Panc1 (cell line): ENCODE results near the gene SLC30A3.

Experiments
- POLR2AphosphoS5 ChIP-seq: IDR thresholded peaks from 2 replicates; pipeline ENCODE4 v1.6.1; 2012; ENCODE audit warnings: mild to moderate bottlenecking, low read depth, low read length, moderate library complexity
- SIN3A ChIP-seq: IDR thresholded peaks from 2 replicates; pipeline ENCODE4 v1.6.1; 2012; ENCODE audit warnings: low read depth, mild to moderate bottlenecking, low read length, moderate library complexity, borderline replicate concordance; ENCODE audit not compliant: insufficient read depth
- TF ChIP-seq, protein P1 (sequence below): fragments of 450-650 bp; IDR thresholded peaks from 2 replicates; pipeline ENCODE4 v1.5.1; 2017; ENCODE audit warnings: mild to moderate bottlenecking
- TF ChIP-seq, protein P2 (sequence below), 2 experiments: IDR thresholded peaks; 2 replicates each; pipeline ENCODE4 v1.6.1; 2011 to 2012; ENCODE audit warnings: low read depth in 2 of 2, control low read depth in 1 of 2, low read length in 1 of 2, mild to moderate bottlenecking in 1 of 2, moderate library complexity in 1 of 2; ENCODE audit not compliant: insufficient read depth in 1 of 2

GRCh38 chr2:27218614-27219013 lies 44.2 kb downstream of the SLC30A3 start:
- TF ChIP-seq, protein P1, sequence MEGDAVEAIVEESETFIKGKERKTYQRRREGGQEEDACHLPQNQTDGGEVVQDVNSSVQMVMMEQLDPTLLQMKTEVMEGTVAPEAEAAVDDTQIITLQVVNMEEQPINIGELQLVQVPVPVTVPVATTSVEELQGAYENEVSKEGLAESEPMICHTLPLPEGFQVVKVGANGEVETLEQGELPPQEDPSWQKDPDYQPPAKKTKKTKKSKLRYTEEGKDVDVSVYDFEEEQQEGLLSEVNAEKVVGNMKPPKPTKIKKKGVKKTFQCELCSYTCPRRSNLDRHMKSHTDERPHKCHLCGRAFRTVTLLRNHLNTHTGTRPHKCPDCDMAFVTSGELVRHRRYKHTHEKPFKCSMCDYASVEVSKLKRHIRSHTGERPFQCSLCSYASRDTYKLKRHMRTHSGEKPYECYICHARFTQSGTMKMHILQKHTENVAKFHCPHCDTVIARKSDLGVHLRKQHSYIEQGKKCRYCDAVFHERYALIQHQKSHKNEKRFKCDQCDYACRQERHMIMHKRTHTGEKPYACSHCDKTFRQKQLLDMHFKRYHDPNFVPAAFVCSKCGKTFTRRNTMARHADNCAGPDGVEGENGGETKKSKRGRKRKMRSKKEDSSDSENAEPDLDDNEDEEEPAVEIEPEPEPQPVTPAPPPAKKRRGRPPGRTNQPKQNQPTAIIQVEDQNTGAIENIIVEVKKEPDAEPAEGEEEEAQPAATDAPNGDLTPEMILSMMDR: no peak
- TF ChIP-seq POLR2AphosphoS5 (no peak), SIN3A (no peak)
- TF ChIP-seq, protein P2, sequence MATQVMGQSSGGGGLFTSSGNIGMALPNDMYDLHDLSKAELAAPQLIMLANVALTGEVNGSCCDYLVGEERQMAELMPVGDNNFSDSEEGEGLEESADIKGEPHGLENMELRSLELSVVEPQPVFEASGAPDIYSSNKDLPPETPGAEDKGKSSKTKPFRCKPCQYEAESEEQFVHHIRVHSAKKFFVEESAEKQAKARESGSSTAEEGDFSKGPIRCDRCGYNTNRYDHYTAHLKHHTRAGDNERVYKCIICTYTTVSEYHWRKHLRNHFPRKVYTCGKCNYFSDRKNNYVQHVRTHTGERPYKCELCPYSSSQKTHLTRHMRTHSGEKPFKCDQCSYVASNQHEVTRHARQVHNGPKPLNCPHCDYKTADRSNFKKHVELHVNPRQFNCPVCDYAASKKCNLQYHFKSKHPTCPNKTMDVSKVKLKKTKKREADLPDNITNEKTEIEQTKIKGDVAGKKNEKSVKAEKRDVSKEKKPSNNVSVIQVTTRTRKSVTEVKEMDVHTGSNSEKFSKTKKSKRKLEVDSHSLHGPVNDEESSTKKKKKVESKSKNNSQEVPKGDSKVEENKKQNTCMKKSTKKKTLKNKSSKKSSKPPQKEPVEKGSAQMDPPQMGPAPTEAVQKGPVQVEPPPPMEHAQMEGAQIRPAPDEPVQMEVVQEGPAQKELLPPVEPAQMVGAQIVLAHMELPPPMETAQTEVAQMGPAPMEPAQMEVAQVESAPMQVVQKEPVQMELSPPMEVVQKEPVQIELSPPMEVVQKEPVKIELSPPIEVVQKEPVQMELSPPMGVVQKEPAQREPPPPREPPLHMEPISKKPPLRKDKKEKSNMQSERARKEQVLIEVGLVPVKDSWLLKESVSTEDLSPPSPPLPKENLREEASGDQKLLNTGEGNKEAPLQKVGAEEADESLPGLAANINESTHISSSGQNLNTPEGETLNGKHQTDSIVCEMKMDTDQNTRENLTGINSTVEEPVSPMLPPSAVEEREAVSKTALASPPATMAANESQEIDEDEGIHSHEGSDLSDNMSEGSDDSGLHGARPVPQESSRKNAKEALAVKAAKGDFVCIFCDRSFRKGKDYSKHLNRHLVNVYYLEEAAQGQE (IDR thresholded peaks at IDR 0.05; ENCODE audit: insufficient read depth in 1 of 2, low read depth in 2 of 2, low read length in 1 of 2): no peak
